AG10803 (cell line): ENCODE data around the gene NXNL2.

ENCODE experiments used
- DNase-seq: peaks from one replicate; pipeline ENCODE4 v3.0.0; 2010; ENCODE audit warnings: low read depth
- H3K4me3 ChIP-seq: 2 replicates; pipeline ENCODE4 v1.5.1; 2011; ENCODE audit warnings: mild to moderate bottlenecking, low read length, control low read depth
- CTCF ChIP-seq: conservative IDR thresholded peaks from 2 replicates; pipeline ENCODE4 v1.5.1; 2011; ENCODE audit warnings: mild to moderate bottlenecking, low read length, control low read depth, inconsistent platforms

The NXNL2 gene

GRCh38 chr9:88577256-88578120 lies 42.5 kb downstream of the NXNL2 start:
- TF ChIP-seq CTCF = no peak
- H3K4me3 ChIP-seq = no peak overlapping the region
- DNase-seq = no peak

- H3K4me3 ChIP-seq = no peak overlapping the region
- peak; percentile 66 for DNase-seq
- peak; percentile 91 for TF ChIP-seq CTCF
These were observed 43.4 kb downstream of the NXNL2 start for GRCh38 chr9:88578121-88579049.

GRCh38 chr9:88579050-88579715 lies 44.2 kb downstream of the NXNL2 start:
- no peak for TF ChIP-seq CTCF
- no peak for DNase-seq
- no peak overlapping the region for H3K4me3 ChIP-seq

GRCh38 chr9:88580961-88581360 lies 46.0 kb downstream of the NXNL2 start:
- TF ChIP-seq CTCF = no peak
- no peak for DNase-seq
- H3K4me3 ChIP-seq = no peak overlapping the region

- peak; percentile 13; the same call in 1 of the 2 replicates for TF ChIP-seq CTCF
- H3K4me3 ChIP-seq = no peak overlapping the region
- DNase-seq = peak; percentile 75
These were observed 49.1 kb downstream of the NXNL2 start for GRCh38 chr9:88583901-88584596.

GRCh38 chr9:88585426-88585825 lies 50.4 kb downstream of the NXNL2 start:
- no peak for TF ChIP-seq CTCF
- no peak overlapping the region for H3K4me3 ChIP-seq
- no peak for DNase-seq
